HG02938 (cell line): ENCODE data around the gene MBP.

ENCODE experiments used
- ATAC-seq: cut with Tn5 transposase; IDR thresholded peaks from one replicate; pipeline ENCODE4 v1.9.1; 2021; ENCODE audit warnings: mild to moderate bottlenecking, moderate library complexity; ENCODE audit not compliant: unreplicated experiment

Gene MBP

DNA sequence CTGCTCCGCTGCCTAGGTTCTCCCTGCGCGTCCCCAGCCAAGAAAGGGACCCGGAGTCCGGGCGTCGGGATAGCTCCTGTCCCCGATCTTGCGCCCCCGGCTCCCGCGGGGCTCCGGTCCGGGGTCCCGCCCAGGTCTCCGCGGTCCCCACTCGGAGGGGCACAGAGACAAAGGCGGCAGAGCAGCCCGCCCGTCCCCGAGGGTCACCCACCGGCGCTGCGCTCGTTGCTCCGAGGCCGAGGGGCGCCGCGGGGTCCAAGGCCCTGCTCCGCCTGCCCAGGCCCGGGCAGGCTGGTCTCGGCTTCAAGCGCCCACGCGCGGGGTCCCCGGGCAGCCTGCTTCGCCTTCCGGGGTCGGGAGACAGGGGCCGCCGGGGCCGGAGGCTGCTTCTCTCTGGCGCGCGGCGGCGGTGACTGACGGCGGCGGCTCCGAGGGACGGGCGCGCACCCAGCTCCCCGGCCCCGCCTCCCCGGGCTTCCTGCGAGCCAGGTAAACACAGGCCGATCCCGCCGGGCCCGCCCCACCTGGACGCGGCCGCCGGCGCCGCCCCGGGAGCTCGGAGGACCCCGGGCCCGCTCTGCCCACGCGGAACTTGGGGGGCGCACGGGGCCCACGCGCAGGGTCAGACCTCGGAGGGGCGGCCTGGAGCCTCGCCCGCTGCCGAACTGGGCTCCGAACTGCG lies at the start of gene MBP:
MBP (minus strand) TSS at position 415 of the 682 bp plus-strand sequence. CDS start 27,522 bp downstream, outside the sequence.
- ATAC-seq = peak; percentile 49

- ATAC-seq = no peak
These were observed 49.5 kb upstream of the MBP start for GRCh38 chr18:77181950-77182707.

DNA sequence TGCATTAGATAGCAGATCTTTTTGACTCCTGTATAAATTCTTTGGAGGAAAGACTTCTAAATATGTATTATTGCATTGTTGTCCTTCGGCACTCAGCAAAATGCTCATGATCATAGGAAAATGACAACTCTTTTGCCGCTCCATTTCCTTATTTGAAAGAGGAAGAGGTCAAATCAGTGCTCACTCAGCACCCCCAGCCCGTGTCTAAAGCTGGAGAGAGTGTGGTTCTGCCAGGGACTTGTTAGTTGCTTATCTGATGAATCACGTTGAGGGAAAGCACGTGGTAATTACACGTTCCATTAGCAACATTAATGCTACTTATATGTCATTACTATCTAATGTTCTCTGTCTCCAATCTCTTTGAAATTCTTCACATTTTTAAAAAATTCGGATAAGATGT lies 46.0 kb upstream of the MBP start:
- ATAC-seq = no peak

DNA sequence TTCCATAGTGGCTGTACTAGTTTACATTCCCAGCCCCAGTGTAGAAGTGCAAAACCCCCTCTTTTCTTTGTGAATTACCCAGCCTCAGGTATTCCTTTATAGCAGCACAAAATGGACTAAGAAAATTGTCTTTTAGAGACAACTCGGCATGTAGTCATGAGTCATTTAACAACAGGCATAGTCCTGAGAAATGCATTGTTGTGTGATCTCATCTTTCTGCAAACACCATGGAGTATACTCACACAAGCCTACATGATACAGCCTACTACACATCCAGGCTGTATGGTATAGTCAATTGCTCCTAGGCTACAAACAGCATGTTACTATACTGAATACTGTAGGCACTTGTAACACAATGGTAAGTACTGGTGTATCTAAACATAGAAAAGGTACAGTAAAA lies 44.4 kb upstream of the MBP start:
- ATAC-seq = no peak

DNA sequence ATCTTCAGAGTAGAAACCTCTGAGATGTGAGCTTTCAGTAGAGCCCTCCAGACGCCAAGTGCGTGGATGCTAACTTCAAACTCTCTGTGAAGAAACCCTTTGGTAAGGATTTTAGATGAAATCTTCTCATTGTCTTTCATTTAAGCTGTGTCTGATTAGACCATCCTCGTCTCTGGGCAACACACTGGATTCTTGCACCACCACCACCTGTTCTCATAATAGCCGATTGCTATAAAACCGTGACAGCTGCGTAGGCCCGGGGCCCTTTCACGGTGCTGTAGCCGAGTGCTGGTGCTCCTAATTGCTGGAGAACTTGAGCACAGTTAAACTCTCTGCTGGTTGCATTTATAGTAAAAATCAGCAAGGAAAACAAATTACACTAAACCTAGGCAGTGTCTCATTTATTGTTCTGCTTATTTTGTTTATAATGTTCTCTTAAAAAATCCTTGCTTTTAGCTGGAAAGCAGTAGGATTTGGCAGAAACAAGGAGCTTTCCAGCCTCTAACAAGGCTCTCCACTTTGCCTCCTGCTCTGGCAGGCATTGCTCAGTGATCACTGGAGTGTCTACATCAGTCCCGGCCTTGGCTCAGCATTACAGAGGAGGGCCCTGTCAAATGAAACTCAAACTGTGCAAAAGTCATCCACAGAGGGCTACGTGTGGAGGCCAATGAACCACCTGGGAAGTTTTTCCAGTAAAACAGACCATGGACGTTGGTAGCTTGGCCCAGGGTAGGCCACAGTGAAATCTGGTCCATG lies 40.9 kb upstream of the MBP start:
- no peak for ATAC-seq

DNA sequence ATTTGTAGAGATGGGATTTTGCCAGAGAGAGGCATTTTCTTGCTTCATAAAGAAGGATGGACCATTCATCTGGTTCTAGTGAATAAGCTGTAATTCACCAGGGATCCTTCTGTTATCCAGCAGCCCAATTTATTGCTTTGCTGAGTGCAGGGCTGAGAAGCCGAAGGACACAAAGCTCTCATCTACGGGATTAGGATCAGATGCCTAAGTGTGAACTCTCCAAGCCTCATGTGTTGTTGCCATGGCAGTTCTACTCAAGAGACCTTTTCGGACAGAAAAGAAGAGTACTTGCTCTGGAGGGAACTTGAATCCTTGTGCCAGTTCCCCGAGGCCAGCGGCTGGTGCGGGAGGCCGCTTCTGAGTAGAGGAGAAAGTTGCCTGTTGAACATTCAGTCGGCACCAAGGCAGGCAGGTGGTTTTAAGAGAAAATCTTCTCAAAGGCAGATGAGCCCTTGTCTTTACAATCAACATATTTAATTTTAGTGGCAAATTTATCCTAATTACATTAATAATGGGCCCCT lies 38.4 kb upstream of the MBP start:
- no peak for ATAC-seq

DNA sequence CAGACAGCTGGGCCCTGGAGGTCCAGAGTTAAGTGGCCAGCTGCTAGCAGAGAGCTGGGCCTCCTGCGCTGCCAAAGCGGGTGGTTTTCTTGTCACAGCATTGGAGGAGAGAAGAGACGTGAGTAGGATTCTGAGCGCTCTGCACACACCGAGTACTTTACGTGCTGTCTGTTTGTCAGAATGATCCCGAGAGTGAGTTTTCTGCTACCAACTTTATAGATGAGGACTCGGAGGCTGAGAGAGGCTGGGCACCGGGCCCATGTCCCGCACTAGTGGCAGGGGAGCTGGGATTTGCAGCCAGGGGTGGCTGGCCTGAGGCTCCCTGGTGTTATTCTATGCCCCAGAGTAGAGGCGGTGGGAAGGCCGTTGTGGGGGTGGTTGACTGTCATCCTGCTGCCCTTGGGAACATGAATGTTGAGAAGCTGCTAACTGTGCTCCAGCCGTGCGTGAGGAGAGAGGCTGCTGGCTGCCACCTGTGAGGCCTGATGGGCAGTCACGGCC lies 36.3 kb upstream of the MBP start:
- no peak for ATAC-seq

DNA sequence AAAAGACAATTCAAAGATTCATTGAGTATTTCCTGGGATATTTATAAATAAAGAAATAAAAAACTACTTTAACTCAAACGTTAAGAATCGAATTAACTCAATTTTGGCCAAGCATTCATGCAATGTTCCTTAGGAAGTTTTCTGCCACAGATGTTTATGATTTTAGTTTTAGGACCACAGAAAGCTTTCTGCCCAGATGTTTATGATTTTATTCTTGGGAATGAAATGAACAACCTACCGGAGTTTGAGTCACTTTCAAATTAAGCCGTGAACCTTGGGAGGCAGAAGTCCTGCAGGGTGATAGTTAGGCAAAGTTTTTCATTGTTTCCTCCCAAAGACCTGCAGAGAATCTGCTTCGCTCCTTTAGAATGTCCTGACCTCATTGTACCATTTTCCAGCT lies 34.7 kb upstream of the MBP start:
- ATAC-seq = no peak

- no peak for ATAC-seq
These were observed 33.9 kb upstream of the MBP start for GRCh38 chr18:77166523-77166922.

GRCh38 chr18:77165503-77166188 lies 33.1 kb upstream of the MBP start:
- ATAC-seq = no peak

- ATAC-seq = no peak
These were observed 32.3 kb upstream of the MBP start for GRCh38 chr18:77164763-77165485.

- ATAC-seq = no peak
These were observed 31.4 kb upstream of the MBP start for GRCh38 chr18:77164026-77164425.

DNA sequence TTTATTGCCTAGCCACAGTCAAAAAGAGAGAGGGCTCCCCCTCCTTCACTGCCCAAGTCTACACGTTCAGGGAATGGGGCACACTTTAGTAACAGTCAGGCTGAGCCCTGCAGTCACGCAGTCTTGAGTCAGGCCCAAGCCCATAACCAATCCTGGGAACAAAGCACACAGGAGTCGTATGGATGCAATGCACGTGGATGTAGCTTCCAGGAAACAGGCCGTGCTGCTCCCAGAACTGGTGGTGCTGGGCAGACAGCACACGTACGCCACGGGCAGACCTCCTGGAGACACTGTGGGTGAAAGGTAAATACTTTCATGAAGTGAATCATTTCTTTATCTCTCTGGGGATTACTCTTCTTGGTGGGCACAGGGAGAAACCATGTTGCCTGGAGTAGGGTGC lies 30.0 kb upstream of the MBP start:
- no peak for ATAC-seq

DNA sequence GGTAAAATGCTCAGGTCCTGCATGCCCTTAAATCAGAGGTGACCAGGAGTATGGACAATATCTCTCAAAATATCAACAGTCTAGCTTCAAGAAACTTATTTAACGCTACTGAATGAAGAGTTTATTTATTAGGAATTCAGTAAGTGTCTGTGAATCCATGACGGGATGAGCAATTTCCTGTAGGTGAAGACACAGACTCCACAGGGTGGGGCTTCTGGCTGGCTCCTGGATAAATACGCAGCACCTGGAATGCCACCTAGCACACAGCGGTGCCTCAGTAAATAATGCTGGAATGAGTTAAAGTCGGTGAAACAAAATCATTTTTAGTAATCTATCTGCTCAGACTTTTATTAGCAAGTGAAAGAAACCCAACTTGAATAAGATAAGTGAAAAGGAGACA lies 29.4 kb upstream of the MBP start:
- no peak for ATAC-seq

GRCh38 chr18:77161383-77161782 lies 28.8 kb upstream of the MBP start:
- no peak for ATAC-seq

DNA sequence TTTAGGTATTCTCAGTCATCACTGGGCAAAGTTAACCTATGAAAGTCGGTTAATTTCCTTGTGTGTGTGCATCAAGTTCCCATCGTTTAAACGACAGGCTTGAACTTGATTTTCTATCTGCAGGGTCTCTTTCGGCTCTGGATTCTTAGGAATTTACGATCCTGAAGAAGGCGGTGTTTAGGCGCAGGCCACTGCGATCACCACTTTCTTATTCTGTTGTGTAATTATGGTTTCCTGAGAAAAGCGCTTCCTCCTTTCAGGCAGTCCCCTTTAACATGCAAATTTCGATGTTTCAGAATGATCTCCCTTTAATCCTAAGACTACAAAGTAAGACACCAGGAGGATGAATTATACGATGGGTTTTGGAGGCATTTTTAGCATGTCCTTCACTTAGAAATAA lies 27.9 kb upstream of the MBP start:
- no peak for ATAC-seq

DNA sequence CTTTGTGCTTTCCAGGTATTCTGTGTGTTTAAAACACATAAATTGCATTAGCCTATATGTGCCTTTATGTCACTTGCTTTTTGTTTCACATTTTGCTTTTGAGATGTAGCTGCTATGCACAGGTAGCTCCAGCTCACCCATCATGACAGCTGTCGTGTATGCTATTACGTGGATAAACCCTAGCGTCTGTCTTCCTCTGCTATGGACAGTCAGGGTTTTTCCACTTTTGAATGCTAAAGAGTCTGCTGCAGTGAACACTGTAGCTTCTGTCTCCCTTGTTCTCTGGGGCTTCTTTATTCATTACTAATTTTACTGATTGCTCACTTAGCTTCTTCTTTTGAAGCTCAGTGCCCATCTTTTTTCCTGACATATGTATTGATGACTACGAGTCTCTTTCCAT lies 24.7 kb upstream of the MBP start:
- no peak for ATAC-seq

GRCh38 chr18:77155031-77155430 lies 22.4 kb upstream of the MBP start:
- no peak for ATAC-seq

- ATAC-seq = no peak
These were observed 20.8 kb upstream of the MBP start for GRCh38 chr18:77153404-77153803.
